WTC11 (cell line): ENCODE data around the gene TPM3. TPM values are rescaled to one million over a fixed set of nuclear protein-coding genes. Genes with fewer than 3 reads are reported as not detected.
A peak's percentile ranks its signal among the peaks of the same experiment; 100 is the strongest.

ENCODE experiments used
- ATAC-seq: fragments of 200-7000 bp; cut with Tn5 transposase; 2 replicates; pipeline ENCODE4 v1.10.0; 2021; ENCODE audit warnings: mild to moderate bottlenecking, moderate library complexity
- CTCF ChIA-PET: fragments of 300-600 bp; sonication (Branson Sonifier 250); formaldehyde crosslinking; loops from one replicate; lab custom pipeline; 2021; ENCODE audit warnings: antibody characterized with exemption; lab: Charles Lee
- POLR2A ChIA-PET: fragments of 350-600 bp; sonication (Branson Sonifier 250); formaldehyde crosslinking; loops from one replicate; lab custom pipeline; 2021; ENCODE audit warnings: antibody characterized with exemption; lab: Charles Lee
- DNase-seq: peaks from one replicate; pipeline ENCODE4 v3.0.0; 2021; ENCODE audit warnings: low spot score
- H3K27ac Mint-ChIP-seq: 2 replicates; pipeline ENCODE4 v1.8.0; 2021; ENCODE audit warnings: mixed read lengths
- H3K27me3 Mint-ChIP-seq: 2 replicates; pipeline ENCODE4 v1.8.0; 2021; ENCODE audit warnings: low read depth, mild to moderate bottlenecking, moderate library complexity, mixed read lengths
- H3K36me3 Mint-ChIP-seq: 2 replicates; pipeline ENCODE4 v1.8.0; 2021; ENCODE audit warnings: mixed read lengths
- H3K4me1 Mint-ChIP-seq: 2 replicates; pipeline ENCODE4 v1.8.0; 2022; ENCODE audit warnings: mixed read lengths
- H3K4me3 Mint-ChIP-seq: 2 replicates; pipeline ENCODE4 v1.8.0; 2021; ENCODE audit warnings: mild to moderate bottlenecking, moderate library complexity, mixed read lengths
- H3K9me3 Mint-ChIP-seq: 2 replicates; pipeline ENCODE4 v1.8.0; 2021; ENCODE audit warnings: mixed read lengths
- CREB1 ChIP-seq: sonication (generic); formaldehyde crosslinking; IDR thresholded peaks from 2 replicates; pipeline ENCODE4 v1.8.0; 2023; ENCODE audit warnings: mild to moderate bottlenecking, missing genetic modification reagents
- ELF4 ChIP-seq: sonication (generic); formaldehyde crosslinking; IDR thresholded peaks from 2 replicates; pipeline ENCODE4 v1.8.1; 2022; ENCODE audit warnings: low read depth, mild to moderate bottlenecking, moderate library complexity, missing genetic modification reagents
- ETV6 ChIP-seq: sonication (generic); formaldehyde crosslinking; IDR thresholded peaks from 2 replicates; pipeline ENCODE4 v1.8.1; 2022; ENCODE audit warnings: mild to moderate bottlenecking, missing genetic modification reagents
- FOXK1 ChIP-seq: sonication (generic); formaldehyde crosslinking; IDR thresholded peaks from 2 replicates; pipeline ENCODE4 v1.8.0; 2022; ENCODE audit warnings: mild to moderate bottlenecking, moderate library complexity, missing genetic modification reagents
- GTF2I ChIP-seq: fragments of 250-450 bp; sonication (Bioruptor Pico); conservative IDR thresholded peaks from 2 replicates; pipeline ENCODE4 v1.4.0; 2021; ENCODE audit warnings: mild to moderate bottlenecking
- HMGA2 ChIP-seq: fragments of 250-450 bp; sonication (Bioruptor Pico); IDR thresholded peaks from 2 replicates; pipeline ENCODE4 v1.4.0; 2021; ENCODE audit warnings: mild to moderate bottlenecking, moderate library complexity
- IRF2 ChIP-seq: sonication (generic); formaldehyde crosslinking; IDR thresholded peaks from 2 replicates; pipeline ENCODE4 v1.8.0; 2022; ENCODE audit warnings: low read depth, missing genetic modification reagents, borderline replicate concordance
- NFE2L1 ChIP-seq: sonication (generic); formaldehyde crosslinking; IDR thresholded peaks from 2 replicates; pipeline ENCODE4 v1.8.1; 2023; ENCODE audit warnings: missing genetic modification reagents
- NFYB ChIP-seq: sonication (generic); formaldehyde crosslinking; conservative IDR thresholded peaks from 2 replicates; pipeline ENCODE4 v1.8.0; 2022; ENCODE audit warnings: low read depth, missing genetic modification reagents
- RORB ChIP-seq: fragments of 250-450 bp; sonication (Bioruptor Pico); IDR thresholded peaks from 2 replicates; pipeline ENCODE4 v1.9.0; 2021; ENCODE audit warnings: mild to moderate bottlenecking
- TEAD4 ChIP-seq: sonication (generic); formaldehyde crosslinking; IDR thresholded peaks from 2 replicates; pipeline ENCODE4 v1.8.0; 2022; ENCODE audit warnings: mild to moderate bottlenecking, missing genetic modification reagents
- ZNF423 ChIP-seq: fragments of 250-450 bp; sonication (Bioruptor Pico); IDR thresholded peaks from 2 replicates; pipeline ENCODE4 v2.1.2; 2022; ENCODE audit warnings: mild to moderate bottlenecking, moderate library complexity
- total RNA-seq: library from RNA; stranded (reverse); gene quantifications from 3 replicates; pipeline ENCODE4 v1.2.3, GENCODE V29; 2021
- TF ChIP-seq, protein P1 (sequence below): sonication (generic); formaldehyde crosslinking; IDR thresholded peaks from 2 replicates; pipeline ENCODE4 v1.8.0; 2022; ENCODE audit warnings: missing genetic modification reagents
- TF ChIP-seq, protein P2 (sequence below): sonication (generic); formaldehyde crosslinking; IDR thresholded peaks from 2 replicates; pipeline ENCODE4 v1.8.1; 2022; ENCODE audit warnings: missing genetic modification reagents, borderline replicate concordance
- TF ChIP-seq, protein P3 (sequence below): sonication (generic); formaldehyde crosslinking; IDR thresholded peaks from 2 replicates; pipeline ENCODE4 v1.8.0; 2022; ENCODE audit warnings: mild to moderate bottlenecking, missing genetic modification reagents
- TF ChIP-seq, protein P4 (sequence below): sonication (generic); formaldehyde crosslinking; IDR thresholded peaks from 2 replicates; pipeline ENCODE4 v1.8.1; 2023; ENCODE audit warnings: mild to moderate bottlenecking, missing genetic modification reagents, moderate library complexity

Gene TPM3
- total RNA-seq, 1 experiment from 2014 or later: 614 TPM

DNA sequence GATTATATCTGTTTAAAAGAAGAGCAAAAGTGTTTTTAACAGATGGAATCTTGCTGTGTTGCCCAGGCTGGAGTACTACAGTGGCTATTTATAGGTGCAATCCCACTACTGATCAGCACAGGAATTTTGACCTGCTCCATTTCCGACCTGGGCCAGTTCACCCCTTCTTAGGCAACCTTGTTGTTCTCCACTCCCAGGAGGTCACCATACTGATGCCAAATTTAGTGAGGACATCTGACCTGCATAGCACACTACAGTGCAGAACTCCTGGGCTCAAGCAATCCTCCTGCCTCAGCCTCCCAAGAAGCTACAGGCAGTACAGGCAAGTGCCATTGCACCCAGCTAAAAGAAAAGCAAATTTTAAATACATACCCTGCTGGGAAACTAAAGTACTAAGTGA lies 25.7 kb downstream of the TPM3 start:
- Mint-ChIP-seq H3K4me1 (no peaks in the 10 kb centered on the region), H3K27me3 (no peaks in the 10 kb centered on the region), H3K9me3 (no peaks in the 10 kb centered on the region), H3K4me3 (no peak overlapping the region), H3K27ac (no peak overlapping the region), H3K36me3 (peaks cover 91% of the 10 kb centered on the region)
- TF ChIP-seq, protein P1, sequence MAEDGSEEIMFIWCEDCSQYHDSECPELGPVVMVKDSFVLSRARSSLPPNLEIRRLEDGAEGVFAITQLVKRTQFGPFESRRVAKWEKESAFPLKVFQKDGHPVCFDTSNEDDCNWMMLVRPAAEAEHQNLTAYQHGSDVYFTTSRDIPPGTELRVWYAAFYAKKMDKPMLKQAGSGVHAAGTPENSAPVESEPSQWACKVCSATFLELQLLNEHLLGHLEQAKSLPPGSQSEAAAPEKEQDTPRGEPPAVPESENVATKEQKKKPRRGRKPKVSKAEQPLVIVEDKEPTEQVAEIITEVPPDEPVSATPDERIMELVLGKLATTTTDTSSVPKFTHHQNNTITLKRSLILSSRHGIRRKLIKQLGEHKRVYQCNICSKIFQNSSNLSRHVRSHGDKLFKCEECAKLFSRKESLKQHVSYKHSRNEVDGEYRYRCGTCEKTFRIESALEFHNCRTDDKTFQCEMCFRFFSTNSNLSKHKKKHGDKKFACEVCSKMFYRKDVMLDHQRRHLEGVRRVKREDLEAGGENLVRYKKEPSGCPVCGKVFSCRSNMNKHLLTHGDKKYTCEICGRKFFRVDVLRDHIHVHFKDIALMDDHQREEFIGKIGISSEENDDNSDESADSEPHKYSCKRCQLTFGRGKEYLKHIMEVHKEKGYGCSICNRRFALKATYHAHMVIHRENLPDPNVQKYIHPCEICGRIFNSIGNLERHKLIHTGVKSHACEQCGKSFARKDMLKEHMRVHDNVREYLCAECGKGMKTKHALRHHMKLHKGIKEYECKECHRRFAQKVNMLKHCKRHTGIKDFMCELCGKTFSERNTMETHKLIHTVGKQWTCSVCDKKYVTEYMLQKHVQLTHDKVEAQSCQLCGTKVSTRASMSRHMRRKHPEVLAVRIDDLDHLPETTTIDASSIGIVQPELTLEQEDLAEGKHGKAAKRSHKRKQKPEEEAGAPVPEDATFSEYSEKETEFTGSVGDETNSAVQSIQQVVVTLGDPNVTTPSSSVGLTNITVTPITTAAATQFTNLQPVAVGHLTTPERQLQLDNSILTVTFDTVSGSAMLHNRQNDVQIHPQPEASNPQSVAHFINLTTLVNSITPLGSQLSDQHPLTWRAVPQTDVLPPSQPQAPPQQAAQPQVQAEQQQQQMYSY (CRISPR knock-in tag): no peak
- TF ChIP-seq TEAD4 (CRISPR knock-in tag) (no peak), RORB (CRISPR knock-in tag) (no peak), GTF2I (CRISPR knock-in tag) (no peak), NFE2L1 (CRISPR knock-in tag) (no peak)
- TF ChIP-seq, protein P2, sequence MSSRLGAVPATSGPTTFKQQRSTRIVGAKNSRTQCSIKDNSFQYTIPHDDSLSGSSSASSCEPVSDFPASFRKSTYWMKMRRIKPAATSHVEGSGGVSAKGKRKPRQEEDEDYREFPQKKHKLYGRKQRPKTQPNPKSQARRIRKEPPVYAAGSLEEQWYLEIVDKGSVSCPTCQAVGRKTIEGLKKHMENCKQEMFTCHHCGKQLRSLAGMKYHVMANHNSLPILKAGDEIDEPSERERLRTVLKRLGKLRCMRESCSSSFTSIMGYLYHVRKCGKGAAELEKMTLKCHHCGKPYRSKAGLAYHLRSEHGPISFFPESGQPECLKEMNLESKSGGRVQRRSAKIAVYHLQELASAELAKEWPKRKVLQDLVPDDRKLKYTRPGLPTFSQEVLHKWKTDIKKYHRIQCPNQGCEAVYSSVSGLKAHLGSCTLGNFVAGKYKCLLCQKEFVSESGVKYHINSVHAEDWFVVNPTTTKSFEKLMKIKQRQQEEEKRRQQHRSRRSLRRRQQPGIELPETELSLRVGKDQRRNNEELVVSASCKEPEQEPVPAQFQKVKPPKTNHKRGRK (CRISPR knock-in tag): no peak
- TF ChIP-seq, protein P3, sequence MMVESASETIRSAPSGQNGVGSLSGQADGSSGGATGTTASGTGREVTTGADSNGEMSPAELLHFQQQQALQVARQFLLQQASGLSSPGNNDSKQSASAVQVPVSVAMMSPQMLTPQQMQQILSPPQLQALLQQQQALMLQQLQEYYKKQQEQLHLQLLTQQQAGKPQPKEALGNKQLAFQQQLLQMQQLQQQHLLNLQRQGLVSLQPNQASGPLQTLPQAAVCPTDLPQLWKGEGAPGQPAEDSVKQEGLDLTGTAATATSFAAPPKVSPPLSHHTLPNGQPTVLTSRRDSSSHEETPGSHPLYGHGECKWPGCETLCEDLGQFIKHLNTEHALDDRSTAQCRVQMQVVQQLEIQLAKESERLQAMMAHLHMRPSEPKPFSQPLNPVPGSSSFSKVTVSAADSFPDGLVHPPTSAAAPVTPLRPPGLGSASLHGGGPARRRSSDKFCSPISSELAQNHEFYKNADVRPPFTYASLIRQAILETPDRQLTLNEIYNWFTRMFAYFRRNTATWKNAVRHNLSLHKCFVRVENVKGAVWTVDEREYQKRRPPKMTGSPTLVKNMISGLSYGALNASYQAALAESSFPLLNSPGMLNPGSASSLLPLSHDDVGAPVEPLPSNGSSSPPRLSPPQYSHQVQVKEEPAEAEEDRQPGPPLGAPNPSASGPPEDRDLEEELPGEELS (CRISPR knock-in tag): no peak
- ATAC-seq: no peak
- DNase-seq: no peak
- ChIA-PET POLR2A (no interaction called here), CTCF (interaction anchor here (0.6 to 1.3 kb wide), 2 partner anchors 27 to 169 kb away, joined by 4 read pairs; no protein-coding TSS in a partner anchor)

DNA sequence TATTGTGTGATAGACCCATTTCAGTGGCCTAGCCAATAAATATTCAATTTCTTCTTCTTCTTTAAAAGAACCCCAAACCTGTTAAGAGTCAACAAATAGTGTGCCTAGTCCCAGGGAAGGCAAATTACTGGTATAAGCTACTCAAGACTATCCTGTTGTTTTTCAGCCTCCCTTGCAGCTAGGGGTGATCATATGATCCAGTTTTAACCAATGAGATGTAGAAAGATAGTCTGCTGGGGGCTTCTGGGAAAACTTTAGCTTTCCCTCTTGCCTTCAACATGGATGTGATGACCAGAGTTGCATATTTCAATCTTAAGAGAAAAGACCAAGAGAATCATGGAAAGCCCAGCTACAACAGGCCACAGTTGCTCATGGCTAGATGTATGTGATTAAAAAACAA lies 32.3 kb downstream of the TPM3 start:
- no peak overlapping the region for H3K27ac Mint-ChIP-seq
- DNase-seq (no peak), ATAC-seq (no peak)
- no peaks in the 10 kb centered on the region for H3K27me3 Mint-ChIP-seq
- peaks cover 6% of the 10 kb centered on the region for H3K9me3 Mint-ChIP-seq
- H3K36me3 Mint-ChIP-seq: peaks cover 78% of the 10 kb centered on the region
- TF ChIP-seq, protein P4, sequence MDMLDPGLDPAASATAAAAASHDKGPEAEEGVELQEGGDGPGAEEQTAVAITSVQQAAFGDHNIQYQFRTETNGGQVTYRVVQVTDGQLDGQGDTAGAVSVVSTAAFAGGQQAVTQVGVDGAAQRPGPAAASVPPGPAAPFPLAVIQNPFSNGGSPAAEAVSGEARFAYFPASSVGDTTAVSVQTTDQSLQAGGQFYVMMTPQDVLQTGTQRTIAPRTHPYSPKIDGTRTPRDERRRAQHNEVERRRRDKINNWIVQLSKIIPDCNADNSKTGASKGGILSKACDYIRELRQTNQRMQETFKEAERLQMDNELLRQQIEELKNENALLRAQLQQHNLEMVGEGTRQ (CRISPR knock-in tag): no peak
- no peak for TF ChIP-seq NFYB
- TF ChIP-seq CREB1 (CRISPR knock-in tag): no peak
- no peak for TF ChIP-seq RORB (CRISPR knock-in tag)
- TF ChIP-seq GTF2I (CRISPR knock-in tag): no peak
- CTCF ChIA-PET: no interaction called here
- H3K4me3 Mint-ChIP-seq: no peak overlapping the region
- POLR2A ChIA-PET: no interaction called here
- H3K4me1 Mint-ChIP-seq: peaks cover 16% of the 10 kb centered on the region

DNA sequence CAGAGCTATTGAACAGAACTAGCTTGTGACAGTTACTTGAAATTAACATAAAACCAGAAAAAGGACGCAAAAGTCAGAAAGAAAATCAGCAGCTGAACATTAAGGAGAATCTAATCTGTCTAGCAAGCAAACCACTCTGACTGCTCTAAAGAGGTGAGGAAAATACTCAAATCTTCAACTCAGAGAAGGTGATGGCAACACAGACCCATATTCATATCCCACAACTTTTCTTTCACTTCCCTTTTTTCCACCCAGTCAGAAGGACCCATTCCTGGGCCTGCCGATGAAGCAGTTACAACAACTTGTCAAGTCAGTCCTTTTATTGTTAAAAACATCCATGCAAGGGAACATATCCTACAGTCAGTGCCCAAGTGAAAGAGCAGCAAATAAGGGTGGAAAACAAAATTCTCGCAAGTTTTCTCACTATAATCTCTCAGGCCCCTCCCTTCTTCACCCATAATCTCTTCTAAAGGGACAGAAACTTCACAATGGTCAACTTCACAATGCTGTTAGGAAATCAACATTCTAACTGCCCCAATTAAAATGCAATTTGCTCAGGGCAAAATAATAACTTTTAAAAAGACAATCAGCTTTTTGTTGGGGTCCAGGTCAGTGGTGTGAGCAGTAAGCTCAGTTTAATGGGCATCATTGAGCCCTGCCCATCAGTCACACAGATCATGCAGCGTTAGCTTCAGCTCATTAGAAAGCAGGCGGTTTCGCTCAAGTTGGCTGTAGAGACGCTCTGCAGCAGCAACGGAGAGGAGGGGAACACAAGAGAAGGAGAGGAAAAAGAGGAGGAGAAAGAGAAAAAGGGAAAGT lies 33.4 kb downstream of the TPM3 start:
- H3K4me3 Mint-ChIP-seq: no peak overlapping the region
- peak overlapping the region; percentile 81 for H3K27ac Mint-ChIP-seq
- TF ChIP-seq IRF2 (CRISPR knock-in tag) (no peak), ELF4 (CRISPR knock-in tag) (no peak), FOXK1 (no peak), ZNF423 (CRISPR knock-in tag) (no peak), ETV6 (no peak), HMGA2 (no peak)
- TF ChIP-seq, all 79 proteins: peak for 0

More for the DNA sequence above, 33.4 kb downstream of the TPM3 start:
- peaks cover 19% of the 10 kb centered on the region for H3K4me1 Mint-ChIP-seq
- ATAC-seq: no peak
- ChIA-PET POLR2A (no interaction called here), CTCF (no interaction called here)
- no peaks in the 10 kb centered on the region for H3K27me3 Mint-ChIP-seq
- H3K9me3 Mint-ChIP-seq: peaks cover 6% of the 10 kb centered on the region
- no peak for DNase-seq
- H3K36me3 Mint-ChIP-seq: peaks cover 68% of the 10 kb centered on the region
